Measurements from ENCODE around the gene DUSP5. TPM values are rescaled to one million over a fixed set of nuclear protein-coding genes. Genes with fewer than 3 reads are reported as not detected.
A peak's percentile ranks its signal among the peaks of the same experiment; 100 is the strongest.

Gene DUSP5
- total and polyA plus RNA-seq, 2 of the 8 experiments (the other 6 are each of a cell fraction or from before 2014, with no cell fraction given) = 13.6 to 30.3 TPM

GRCh38 chr10:110535958-110536891 is 38.5 kb downstream of the DUSP5 start (continued):
- TF ChIP-seq SUZ12 (IDR thresholded peaks at IDR 0.05; ENCODE audit: low read length) (no peak), RAD21 (IDR thresholded peaks at IDR 0.05 in 1 of 2, conservative IDR thresholded peaks at IDR 0.05 in 1 of 2; ENCODE audit: low read depth in 2 of 2, low read length in 2 of 2) (peak; percentile 80), CHD2 (IDR thresholded peaks at IDR 0.05; ENCODE audit: low read length) (no peak), ATF3 (IDR thresholded peaks at IDR 0.05; ENCODE audit: insufficient read depth, low read depth, low read length) (no peak)
